HFF-Myc (cell line): ENCODE data around the gene NPIPA5.
"Not testable (repeated sequence)": the region's sequence is repeated elsewhere in the genome, so short reads cannot be mapped to it uniquely, and the experiment has no call there.

ENCODE experiments used
- DNase-seq: peaks from one replicate; pipeline ENCODE4 v3.0.0-alpha.2; 2011; ENCODE audit warnings: low read depth; ENCODE audit errors: extremely low read depth
- H3K4me3 ChIP-seq: replicated peaks from 2 replicates; pipeline ENCODE4 v1.5.1; 2011; ENCODE audit warnings: low read depth, mild to moderate bottlenecking, control low read depth, low read length
- TF ChIP-seq, protein P1 (sequence below): IDR thresholded peaks from 2 replicates; pipeline ENCODE4 v1.5.1; 2012; ENCODE audit warnings: mild to moderate bottlenecking, low read depth, low read length, control low read depth; ENCODE audit errors: missing control alignments

NPIPA5 gene

DNA sequence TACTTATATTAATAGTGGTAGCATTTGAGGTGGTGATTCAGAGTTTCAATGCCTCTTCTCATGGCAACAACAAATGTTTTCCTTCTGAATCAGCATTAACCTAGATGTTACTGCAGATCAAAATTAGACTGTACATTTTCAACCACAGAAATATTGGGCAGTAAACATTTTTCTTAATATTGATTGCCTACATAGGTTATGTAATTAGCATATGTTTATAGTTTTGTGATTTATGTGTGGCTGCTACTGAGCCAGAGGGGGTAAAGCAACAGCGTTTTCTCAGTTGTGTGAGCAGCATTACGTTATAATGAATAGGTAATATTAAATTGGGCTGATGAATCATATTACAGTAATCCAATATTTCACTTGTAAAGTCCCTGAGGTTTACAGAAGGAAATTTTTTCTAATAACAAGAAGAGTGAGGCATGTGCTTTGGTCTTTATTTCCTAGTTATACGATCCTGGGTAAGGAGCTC is 37.5 kb upstream of the NPIPA5 start:
- TF ChIP-seq, protein P1, sequence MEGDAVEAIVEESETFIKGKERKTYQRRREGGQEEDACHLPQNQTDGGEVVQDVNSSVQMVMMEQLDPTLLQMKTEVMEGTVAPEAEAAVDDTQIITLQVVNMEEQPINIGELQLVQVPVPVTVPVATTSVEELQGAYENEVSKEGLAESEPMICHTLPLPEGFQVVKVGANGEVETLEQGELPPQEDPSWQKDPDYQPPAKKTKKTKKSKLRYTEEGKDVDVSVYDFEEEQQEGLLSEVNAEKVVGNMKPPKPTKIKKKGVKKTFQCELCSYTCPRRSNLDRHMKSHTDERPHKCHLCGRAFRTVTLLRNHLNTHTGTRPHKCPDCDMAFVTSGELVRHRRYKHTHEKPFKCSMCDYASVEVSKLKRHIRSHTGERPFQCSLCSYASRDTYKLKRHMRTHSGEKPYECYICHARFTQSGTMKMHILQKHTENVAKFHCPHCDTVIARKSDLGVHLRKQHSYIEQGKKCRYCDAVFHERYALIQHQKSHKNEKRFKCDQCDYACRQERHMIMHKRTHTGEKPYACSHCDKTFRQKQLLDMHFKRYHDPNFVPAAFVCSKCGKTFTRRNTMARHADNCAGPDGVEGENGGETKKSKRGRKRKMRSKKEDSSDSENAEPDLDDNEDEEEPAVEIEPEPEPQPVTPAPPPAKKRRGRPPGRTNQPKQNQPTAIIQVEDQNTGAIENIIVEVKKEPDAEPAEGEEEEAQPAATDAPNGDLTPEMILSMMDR, result no peak
- DNase-seq, result no peak
- H3K4me3 ChIP-seq, result no peak overlapping the region

DNA sequence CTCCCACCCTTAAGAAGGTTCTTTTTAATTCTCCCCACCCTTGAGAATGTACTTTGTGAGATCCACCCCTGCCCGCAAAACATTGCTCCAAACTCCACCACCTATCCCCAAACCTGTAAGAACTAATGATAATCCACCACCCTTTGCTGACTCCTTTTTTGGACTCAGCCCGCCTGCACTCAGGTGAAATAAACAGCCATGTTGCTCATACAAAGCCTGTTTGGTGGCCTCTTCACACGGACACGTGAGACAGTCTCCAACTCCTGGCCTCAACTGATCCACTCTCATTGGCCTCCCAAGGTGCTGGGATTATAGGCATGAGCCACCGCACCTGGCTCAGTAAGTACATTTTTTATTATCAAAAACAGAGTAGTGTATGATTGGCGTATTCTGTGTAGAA is 31.4 kb upstream of the NPIPA5 start:
- not testable (repeated sequence) for H3K4me3 ChIP-seq, DNase-seq

DNA sequence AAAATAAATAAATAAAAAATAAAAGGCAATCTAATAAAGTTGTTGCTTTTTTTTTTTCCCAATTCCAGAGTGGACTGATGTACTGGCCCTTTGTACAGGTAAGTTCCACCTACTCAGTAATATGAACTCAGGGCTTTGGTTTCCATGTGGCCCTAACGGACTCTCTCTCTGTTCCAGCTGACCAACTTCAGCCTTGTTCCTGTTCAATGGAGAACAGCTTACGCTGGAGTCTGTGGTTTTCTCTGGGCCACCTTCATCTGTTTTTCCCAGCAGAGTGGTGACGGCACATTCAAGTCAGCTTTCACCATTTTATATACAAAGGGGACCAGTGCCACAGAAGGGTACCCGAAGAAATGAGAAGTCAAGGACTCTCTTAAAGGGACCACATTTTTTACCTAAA is 29.7 kb upstream of the NPIPA5 start:
- not testable (repeated sequence) for H3K4me3 ChIP-seq, DNase-seq

DNA sequence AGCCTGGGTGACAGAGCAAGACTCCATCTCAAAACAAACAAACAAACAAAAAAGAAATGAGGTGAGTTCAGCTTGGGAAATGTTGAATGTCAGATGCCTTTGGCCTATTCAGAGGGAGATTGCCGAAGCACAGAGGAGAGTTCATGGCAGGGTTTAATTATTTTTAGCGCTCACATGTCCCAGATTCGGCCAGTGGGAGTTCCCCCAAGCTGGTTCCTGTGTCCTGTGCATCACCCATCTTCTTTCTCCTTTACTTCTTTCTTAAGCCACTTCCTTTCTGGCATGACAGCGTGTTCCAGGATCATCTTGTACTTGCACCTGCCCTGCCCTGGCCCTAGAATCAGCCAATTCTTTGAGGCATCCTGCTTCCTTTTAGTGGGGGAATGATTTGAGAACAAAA is 26.7 kb upstream of the NPIPA5 start:
- DNase-seq, result no peak
- TF ChIP-seq, protein P1, result no peak
- H3K4me3 ChIP-seq, result no peak overlapping the region

DNA sequence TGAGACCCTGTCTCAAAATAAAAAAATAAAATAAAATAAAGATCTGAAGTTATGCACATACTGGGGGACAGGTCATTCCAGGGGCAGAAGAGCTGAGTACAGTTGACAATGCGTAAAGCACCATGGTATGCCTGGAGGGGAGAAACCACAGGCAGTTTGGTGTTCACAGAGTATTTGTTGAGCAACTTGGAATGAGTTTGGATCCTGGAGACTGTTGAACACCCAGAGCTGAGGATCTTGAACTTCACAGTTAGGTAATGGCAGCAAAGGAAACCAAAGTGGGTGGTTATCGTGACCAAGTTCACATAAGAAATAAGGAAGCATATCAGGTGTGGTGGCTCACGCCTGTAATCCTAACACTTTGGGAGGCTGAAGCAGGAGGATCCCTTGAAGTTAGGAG is 26.0 kb upstream of the NPIPA5 start:
- not testable (repeated sequence) for H3K4me3 ChIP-seq, DNase-seq

DNA sequence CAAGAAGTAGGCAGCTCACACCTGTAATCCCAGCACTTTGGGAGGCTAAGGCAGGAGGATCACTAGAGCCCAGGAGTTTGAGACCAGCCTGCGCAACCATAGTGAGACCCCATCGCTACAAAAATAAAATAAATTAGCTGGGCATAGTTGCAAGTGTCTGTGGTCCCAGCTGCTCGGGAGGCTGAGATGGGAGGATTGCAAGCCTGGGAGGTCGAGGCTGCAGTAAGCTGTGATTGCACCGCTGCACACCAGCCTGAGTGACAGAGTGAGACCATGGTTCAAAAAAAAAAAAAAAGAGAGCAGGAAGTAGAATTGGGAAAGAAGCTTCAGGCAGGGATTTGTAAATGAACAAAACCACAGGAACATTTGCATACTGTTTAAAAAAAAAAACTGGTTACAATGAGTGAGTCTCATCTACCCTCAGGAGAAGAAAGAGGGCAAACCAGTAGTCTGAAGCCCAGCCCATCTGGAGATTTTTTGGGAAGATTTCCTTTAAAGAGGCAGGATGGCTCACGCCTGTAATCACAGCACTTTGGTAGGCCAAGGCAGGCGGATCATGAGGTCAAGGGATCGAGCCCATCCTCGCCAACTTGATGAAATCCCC is 25.4 kb upstream of the NPIPA5 start:
- no peak for DNase-seq
- TF ChIP-seq, protein P1, result no peak
- H3K4me3 ChIP-seq, result no peak overlapping the region

DNA sequence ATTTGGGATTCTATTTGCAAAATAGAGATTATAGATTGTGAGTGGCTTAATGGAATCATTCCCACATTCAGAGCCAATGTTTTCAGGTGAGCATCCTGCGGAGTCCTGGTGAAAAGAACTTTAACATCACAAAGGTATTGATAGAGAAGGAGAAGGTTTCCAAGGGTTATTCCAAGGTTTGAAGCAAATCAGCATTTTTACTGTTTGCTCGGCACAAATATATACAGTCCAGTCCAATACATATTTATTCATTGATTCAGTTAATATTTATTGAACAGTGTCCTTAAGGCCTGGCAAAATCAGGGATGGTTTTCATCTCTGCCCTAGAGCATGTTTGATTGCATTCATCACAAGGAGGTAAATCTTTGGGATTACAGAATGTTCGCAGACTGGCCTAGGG is 23.9 kb upstream of the NPIPA5 start:
- TF ChIP-seq, protein P1, result no peak
- H3K4me3 ChIP-seq, result no peak overlapping the region
- DNase-seq, result no peak

DNA sequence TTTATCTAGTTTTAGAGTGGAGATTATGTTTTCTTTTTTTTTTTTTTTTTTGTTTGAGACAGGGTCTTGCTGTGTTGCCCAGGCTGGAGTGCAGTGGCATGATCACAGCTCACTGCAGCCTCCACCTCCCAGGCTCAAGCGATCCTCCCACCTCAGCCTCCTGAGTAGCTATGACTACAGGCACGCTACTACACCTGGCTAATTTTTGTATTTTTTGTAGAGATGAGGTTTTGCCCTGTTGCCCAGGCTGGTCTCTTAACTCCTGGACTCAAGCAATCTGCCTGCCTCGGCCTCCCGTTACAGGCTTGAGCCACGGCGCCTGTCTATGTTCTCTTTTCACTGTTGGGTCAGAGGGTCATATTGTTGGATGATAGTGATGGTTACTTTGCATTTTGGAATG is 22.2 kb upstream of the NPIPA5 start:
- not testable (repeated sequence) for H3K4me3 ChIP-seq, DNase-seq

DNA sequence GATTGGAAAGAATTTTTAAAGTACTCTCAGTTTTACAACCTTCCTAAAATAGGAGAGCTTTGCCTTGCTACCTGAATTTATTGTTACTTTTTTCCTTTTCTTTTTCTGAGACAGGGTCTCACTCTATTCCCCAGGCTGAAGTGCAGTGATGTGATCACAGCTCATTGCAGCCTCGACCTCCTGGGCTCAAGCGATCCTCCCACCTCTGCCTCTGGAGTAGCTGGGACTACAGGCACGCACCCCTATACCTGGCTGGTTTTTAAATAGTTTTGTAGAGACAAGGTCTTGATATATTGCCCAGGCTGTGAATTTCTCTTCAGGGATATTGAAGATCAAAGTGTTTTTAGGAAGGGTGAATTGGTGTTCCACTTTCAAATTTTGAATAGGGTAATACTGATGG is 21.2 kb upstream of the NPIPA5 start:
- no peak for DNase-seq
- no peak overlapping the region for H3K4me3 ChIP-seq
- TF ChIP-seq, protein P1, result no peak
